Liver (tissue), 9 donors: ENCODE results near the gene NARS2. TPM values are rescaled to one million over a fixed set of nuclear protein-coding genes. Genes with fewer than 3 reads are reported as not detected.
"Not testable (repeated sequence)": the region's sequence is repeated elsewhere in the genome, so short reads cannot be mapped to it uniquely, and the experiment has no call there.

Source experiments
- DNase-seq: peaks from one replicate; pipeline ENCODE4 v3.0.0-alpha.2; 2017; ENCODE audit warnings: low spot score
- H3K27ac ChIP-seq, 2 donors: one replicate each; pipeline ENCODE4 v1.7.0; 2013; ENCODE audit warnings: inconsistent platforms in 2 of 2, low read length in 2 of 2, control low read depth in 1 of 2, low read depth in 1 of 2, mild to moderate bottlenecking in 1 of 2
- H3K27me3 ChIP-seq, 4 donors: one replicate each; pipeline versions ENCODE4 v1.6.1 to v1.7.0; 2013; ENCODE audit warnings: low read length in 3 of 4, inconsistent platforms in 1 of 4, mild to moderate bottlenecking in 1 of 4, moderate library complexity in 1 of 4; ENCODE audit not compliant: control insufficient read depth in 4 of 4, insufficient read depth in 4 of 4
- H3K36me3 ChIP-seq, 4 donors: one replicate each; pipeline versions ENCODE4 v1.6.1 to v1.7.0; 2013; ENCODE audit warnings: low read length in 3 of 4, mild to moderate bottlenecking in 3 of 4, low read depth in 1 of 4, moderate library complexity in 1 of 4; ENCODE audit not compliant: control insufficient read depth in 4 of 4, insufficient read depth in 3 of 4
- H3K4me1 ChIP-seq, 4 donors: one replicate each; pipeline versions ENCODE4 v1.6.1 to v1.7.0; 2013; ENCODE audit warnings: low read length in 3 of 4, mild to moderate bottlenecking in 3 of 4, moderate library complexity in 1 of 4; ENCODE audit not compliant: control insufficient read depth in 4 of 4, insufficient read depth in 4 of 4
- H3K4me3 ChIP-seq, 3 donors: one replicate each; pipeline versions ENCODE4 v1.6.1 to v1.7.0; 2013; ENCODE audit warnings: low read length in 3 of 3, control low read depth in 1 of 3, low read depth in 1 of 3, mild to moderate bottlenecking in 1 of 3
- H3K9ac ChIP-seq, 2 donors: one replicate each; pipeline ENCODE4 v1.7.0; 2013; ENCODE audit warnings: low read length in 2 of 2, mild to moderate bottlenecking in 2 of 2, moderate library complexity in 2 of 2, control low read depth in 1 of 2, low read depth in 1 of 2
- H3K9me3 ChIP-seq, 4 donors: one replicate each; pipeline versions ENCODE4 v1.6.1 to v1.7.0; 2013; ENCODE audit warnings: low read length in 3 of 4; ENCODE audit not compliant: control insufficient read depth in 4 of 4
- ATF3 ChIP-seq: IDR thresholded peaks from 2 replicates; pipeline ENCODE4 v1.6.1; 2016; ENCODE audit warnings: antibody characterized with exemption
- CTCF ChIP-seq: fragments of 150-350 bp; IDR thresholded peaks from 2 replicates; pipeline ENCODE4 v1.5.1; 2017; ENCODE audit warnings: improper control_type of control experiment, low read depth, low read length; ENCODE audit not compliant: missing input control
- EGR1 ChIP-seq, 2 donors: IDR thresholded peaks; 2 replicates each; pipeline ENCODE4 v1.6.1; 2016 to 2018; ENCODE audit warnings: antibody characterized with exemption in 2 of 2, low read depth in 2 of 2
- FOXA1 ChIP-seq: IDR thresholded peaks from 2 replicates; pipeline ENCODE4 v1.6.1; 2016; ENCODE audit warnings: antibody characterized with exemption
- FOXA2 ChIP-seq: IDR thresholded peaks from 2 replicates; pipeline ENCODE4 v1.6.1; 2016; ENCODE audit warnings: antibody characterized with exemption
- HNF4A ChIP-seq, 2 donors: conservative IDR thresholded peaks; 2 replicates each; pipeline ENCODE4 v1.6.1; 2016; ENCODE audit warnings: antibody characterized with exemption in 2 of 2, mild to moderate bottlenecking in 2 of 2
- HNF4G ChIP-seq: IDR thresholded peaks from 2 replicates; pipeline ENCODE4 v1.6.1; 2016; ENCODE audit warnings: antibody characterized with exemption
- JUND ChIP-seq, 2 donors: IDR thresholded peaks; 2 replicates each; pipeline ENCODE4 v1.6.1; 2016; ENCODE audit warnings: antibody characterized with exemption in 2 of 2
- MAX ChIP-seq: IDR thresholded peaks from 2 replicates; pipeline ENCODE4 v1.6.1; 2016; ENCODE audit warnings: antibody characterized with exemption
- NR2F2 ChIP-seq: IDR thresholded peaks from 2 replicates; pipeline ENCODE4 v1.6.1; 2016; ENCODE audit warnings: antibody characterized with exemption
- RAD21 ChIP-seq, 2 donors: IDR thresholded peaks; 2 replicates each; pipeline ENCODE4 v1.6.1; 2016; ENCODE audit warnings: antibody characterized with exemption in 2 of 2, mild to moderate bottlenecking in 2 of 2
- REST ChIP-seq: IDR thresholded peaks from 2 replicates; pipeline ENCODE4 v1.6.1; 2016; ENCODE audit warnings: antibody characterized with exemption, mild to moderate bottlenecking
- RXRA ChIP-seq, 2 donors: IDR thresholded peaks; 2 replicates each; pipeline ENCODE4 v1.6.1; 2017 to 2018; ENCODE audit warnings: antibody characterized with exemption in 2 of 2, mild to moderate bottlenecking in 1 of 2
- YY1 ChIP-seq: IDR thresholded peaks from 2 replicates; pipeline ENCODE4 v1.6.1; 2016; ENCODE audit warnings: antibody characterized with exemption, mild to moderate bottlenecking
- ZBTB33 ChIP-seq: IDR thresholded peaks from 2 replicates; pipeline ENCODE4 v1.6.1; 2016; ENCODE audit warnings: antibody characterized with exemption
- WGBS: extraction: QIAGEN DNeasy Blood & Tissue Kit; methylation state at CpG from one replicate; pipeline ENCODE4 v1.1.7; 2013; 5-methylcytosine and 5-hydroxymethylcytosine counted together
- polyA plus RNA-seq, 2 donors: library from polyadenylated mRNA; stranded (reverse) in 1 of 2; unstranded in 1 of 2; fragments of 200-250 nt in 1 of 2; fragments of >200 nt in 1 of 2; fragmentation: Nextera tagmentation in 1 of 2; extraction: Ambion mirVana in 1 of 2; gene quantifications; one replicate each; pipeline versions ENCODE4 v1.2.1 to v1.2.3, GENCODE V29; 2013 to 2015
- total RNA-seq, 2 donors: library from RNA; depleted of rRNA; stranded (reverse); fragments of >200 nt; gene quantifications; one replicate each; pipeline ENCODE4 v1.2.3, GENCODE V29; 2014
- donor health status: healthy.
- donor health status: healthy.
- donor health status: healthy.
- donor health status: healthy.
- donor health status: healthy.

Gene NARS2
- total and polyA plus RNA-seq, 4 donors = 10.4 to 19.4 (median 11.8) TPM

- no peak overlapping the region for H3K27ac ChIP-seq
- H3K9ac ChIP-seq = no peak overlapping the region
- H3K27me3 ChIP-seq = no peaks in the 10 kb centered on the region
- TF ChIP-seq ATF3 (no peak), YY1 (no peak), CTCF (no peak), HNF4A (conservative IDR thresholded peaks at IDR 0.05) (no peak), HNF4G (no peak), RXRA (IDR thresholded peaks at IDR 0.05) (no peak), MAX (no peak), NR2F2 (no peak), REST (no peak), FOXA2 (no peak)
- no peak for DNase-seq
- H3K4me1 ChIP-seq = peaks cover 2 to 11% (median 5%) of the 10 kb centered on the region in 4 donors
- WGBS = 92% methylated on average over 2 of the region's 2 CpGs
- H3K36me3 ChIP-seq = peaks cover 2 to 5% (median 4%) of the 10 kb centered on the region in 4 donors
- no peaks in the 10 kb centered on the region for H3K9me3 ChIP-seq
- no peak overlapping the region for H3K4me3 ChIP-seq
Observed at GRCh38 chr11:78552881-78553280, 21.8 kb downstream of the NARS2 start.

- not testable (repeated sequence) for H3K27ac ChIP-seq, H3K4me3 ChIP-seq, DNase-seq, H3K9me3 ChIP-seq, H3K9ac ChIP-seq, H3K27me3 ChIP-seq, H3K36me3 ChIP-seq
- whole genome bisulfite sequencing = over 99% methylated on average over 6 of the region's 6 CpGs
- peaks cover 2 to 11% (median 5%) of the 10 kb centered on the region in 4 donors for H3K4me1 ChIP-seq
Observed at GRCh38 chr11:78552139-78552538, 22.5 kb downstream of the NARS2 start.

GRCh38 chr11:78551066-78551465 lies 23.6 kb downstream of the NARS2 start:
- no peak for DNase-seq
- H3K9me3 ChIP-seq = no peaks in the 10 kb centered on the region
- 80% methylated on average over 6 of the region's 6 CpGs for WGBS
- TF ChIP-seq EGR1 (IDR thresholded peaks at IDR 0.05; ENCODE audit: low read depth in 2 of 2) = no peak
- TF ChIP-seq JUND (IDR thresholded peaks at IDR 0.05) = no peak
- no peak for TF ChIP-seq FOXA1
- no peak for TF ChIP-seq ATF3
- no peak for TF ChIP-seq HNF4A (conservative IDR thresholded peaks at IDR 0.05)
- TF ChIP-seq RAD21 (IDR thresholded peaks at IDR 0.05) = no peak
- no peak for TF ChIP-seq NR2F2
- TF ChIP-seq HNF4G = no peak
- no peak for TF ChIP-seq CTCF
- no peak for TF ChIP-seq ZBTB33

More at GRCh38 chr11:78551066-78551465, 23.6 kb downstream of the NARS2 start:
- Histone ChIP-seq H3K27ac (no peak overlapping the region), H3K36me3 (peaks cover 0 to 2% (median 0%) of the 10 kb centered on the region in 4 donors), H3K27me3 (no peaks in the 10 kb centered on the region), H3K4me3 (no peak overlapping the region), H3K9ac (no peak overlapping the region), H3K4me1 (peaks cover 2 to 11% (median 5%) of the 10 kb centered on the region in 4 donors)
